ENCODE data around the gene RFK.

RFK gene

DNA sequence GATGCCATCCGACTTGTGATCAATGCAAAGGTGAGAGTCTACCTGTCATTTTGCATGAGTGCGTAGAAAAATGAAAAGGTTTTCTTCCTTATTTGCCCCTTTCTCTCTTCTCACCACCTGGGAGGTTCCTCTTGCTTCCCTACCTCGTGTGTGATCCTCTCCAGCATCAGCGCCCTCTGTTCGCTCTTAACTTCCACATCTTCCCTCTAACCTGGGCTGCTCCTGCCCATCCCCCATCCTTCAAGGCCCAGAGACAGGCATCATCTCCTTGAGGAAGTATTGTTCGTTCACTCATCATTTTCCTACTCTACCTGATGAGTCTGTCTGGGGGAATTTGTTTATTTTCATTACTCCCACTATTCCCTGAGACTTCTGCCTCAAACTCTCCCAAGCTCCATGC, 55.8 kb downstream of the RFK start:
- in situ Hi-C loops (cut with MboI; ENCODE audit: low sequenced_read_pairs) = no loop called here

DNA sequence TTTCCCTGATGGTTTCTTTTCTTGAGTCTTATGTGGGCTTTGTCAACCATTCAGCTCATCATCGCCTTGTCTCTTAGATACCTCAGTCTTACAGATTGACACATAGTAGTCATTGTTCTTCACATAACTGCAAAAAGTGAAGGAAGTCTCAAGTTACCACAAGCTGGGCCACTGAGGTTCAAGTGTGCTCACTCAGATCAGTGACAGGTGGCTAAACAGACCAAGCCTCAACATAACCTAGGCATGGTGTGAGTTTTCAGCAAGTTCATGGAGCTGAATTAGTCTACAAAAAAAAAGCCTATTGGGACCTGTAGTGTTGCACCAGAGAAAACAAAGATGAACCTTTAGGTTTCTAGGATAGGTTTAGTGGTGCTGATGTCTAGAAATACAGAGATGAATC, 58.2 kb downstream of the RFK start:
- in situ Hi-C loops (cut with MboI; ENCODE audit: low sequenced_read_pairs) = no loop called here

All from HL-60/S4 treated with phorbol 12-myristate 13-acetate at 8.2 ng/mL for 4 days and 3 days (cell line).